ENCODE results near the gene SVBP.

The SVBP gene

DNA sequence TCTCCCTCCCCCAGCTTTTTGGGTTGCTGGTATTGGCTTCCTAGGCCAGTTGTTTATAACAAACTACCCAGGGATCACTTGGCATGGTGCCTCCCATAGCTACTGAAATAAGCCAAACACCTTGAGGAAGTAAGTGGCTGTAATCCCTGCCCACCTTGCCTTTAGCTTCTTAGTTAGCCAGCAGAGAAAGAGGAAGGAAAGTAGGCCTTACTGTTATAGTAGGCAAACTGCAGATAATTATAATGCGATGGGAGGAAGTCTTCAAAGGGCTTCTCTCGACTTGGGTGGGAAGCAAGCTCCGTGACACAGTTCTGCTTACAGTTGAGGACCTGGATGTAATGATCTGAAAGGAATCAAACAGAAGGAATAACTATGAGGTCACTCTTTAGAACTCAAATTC, 58.6 kb downstream of the SVBP start:
- DNase-seq: no peak

DNA sequence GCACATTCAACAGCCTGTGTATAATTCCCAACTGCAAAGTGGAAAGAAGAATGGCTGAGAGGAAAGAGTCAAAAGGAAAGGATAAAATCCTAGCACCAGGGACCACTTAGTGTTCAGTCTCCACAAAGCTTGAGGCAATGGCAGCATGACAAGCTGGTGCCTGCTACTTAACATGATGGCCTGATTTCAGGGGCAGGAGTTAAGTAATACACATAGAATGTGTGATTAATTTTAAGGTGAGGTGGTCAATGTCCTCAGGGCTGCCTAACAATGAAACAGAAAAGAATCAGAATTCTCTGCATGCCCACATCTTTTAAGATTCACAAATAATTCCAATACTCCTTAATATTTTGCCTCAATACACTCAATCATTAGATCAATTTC, 59.3 kb downstream of the SVBP start:
- DNase-seq: no peak
